Measurements from ENCODE around the gene ENO2. TPM values are rescaled to one million over a fixed set of nuclear protein-coding genes. Genes with fewer than 3 reads are reported as not detected.
"Not testable (repeated sequence)": the region's sequence is repeated elsewhere in the genome, so short reads cannot be mapped to it uniquely, and the experiment has no call there.

ENO2 gene
- total RNA-seq (2014; rRNA removed; shearing (Covaris generic); ENCODE audit: low replicate concordance), result 40.3 and 43.1 TPM in 2 replicates

- 0 out of 2 replicates have a peak, but pooled peaks cover 5% of the 10 kb centered on the region for H3K79me2 ChIP-seq (ENCODE audit: low read length)
- H3K27ac ChIP-seq (ENCODE audit: low read length), result 0 out of 2 replicates have a peak within 1 kb of the TSS, but pooled peaks have one; percentile 10
- H3K4me1 ChIP-seq (ENCODE audit: low read length), result peaks cover 23% of the 10 kb centered on the region
- no peaks in the 10 kb centered on the region; the same call in 1 of the 2 replicates for H3K36me3 ChIP-seq (ENCODE audit: insufficient read depth, low read length)
- no peaks in the 10 kb centered on the region for H4K20me1 ChIP-seq (ENCODE audit: insufficient read depth, low read depth, low read length)
- no peaks in the 10 kb centered on the region for H3K9me3 ChIP-seq (ENCODE audit: low read length)
- peak within 1 kb of the TSS; percentile 74 for H3K4me3 ChIP-seq (ENCODE audit: low read length)
- peak; percentile 82 for DNase-seq
- peak within 1 kb of the TSS; percentile 79 for H3K4me2 ChIP-seq (ENCODE audit: low read depth, low read length, poor library complexity, severe bottlenecking)
- no peaks in the 10 kb centered on the region for H3K27me3 ChIP-seq (ENCODE audit: low read length)
- no peaks in the 10 kb centered on the region for H3K9me2 ChIP-seq (replicated peaks; ENCODE audit: insufficient read depth, low read length)
- peak within 1 kb of the TSS; percentile 70; the same call in 1 of the 2 replicates for H2AFZ ChIP-seq (ENCODE audit: low read length)
- H3K9ac ChIP-seq (ENCODE audit: low read length), result peak within 1 kb of the TSS; percentile 75
Measured at GRCh38 chr12:6914246-6914946, at the start of gene ENO2. Gene ENO2, plus strand, starts transcription at chr12:6914580. Its CDS starts 1,253 bp downstream, at chr12:6915833.

GRCh38 chr12:6865307-6865706 lies 49.1 kb upstream of the ENO2 start:
- Histone ChIP-seq H3K36me3 (ENCODE audit: insufficient read depth, low read length) (peaks cover 44% of the 10 kb centered on the region), H3K4me1 (ENCODE audit: low read length) (peaks cover 30% of the 10 kb centered on the region), H4K20me1 (ENCODE audit: insufficient read depth, low read depth, low read length) (peaks cover 27% of the 10 kb centered on the region), H3K79me2 (ENCODE audit: low read length) (peaks cover 22% of the 10 kb centered on the region)
- H3K4me3 ChIP-seq (ENCODE audit: low read length); H3K9me2 ChIP-seq (replicated peaks; ENCODE audit: insufficient read depth, low read length); H2AFZ ChIP-seq (ENCODE audit: low read length); DNase-seq; H3K4me2 ChIP-seq (ENCODE audit: low read depth, low read length, poor library complexity, severe bottlenecking); H3K9ac ChIP-seq (ENCODE audit: low read length); H3K27ac ChIP-seq (ENCODE audit: low read length); H3K27me3 ChIP-seq (ENCODE audit: low read length); H3K9me3 ChIP-seq (ENCODE audit: low read length): not testable (repeated sequence)

GRCh38 chr12:6866163-6866919 lies 48.0 kb upstream of the ENO2 start:
- H3K27ac ChIP-seq (ENCODE audit: low read length), result peak overlapping the region; percentile 98
- H3K9me3 ChIP-seq (ENCODE audit: low read length), result no peaks in the 10 kb centered on the region
- H2AFZ ChIP-seq (ENCODE audit: low read length), result no peak overlapping the region
- peaks cover 27% of the 10 kb centered on the region for H4K20me1 ChIP-seq (ENCODE audit: insufficient read depth, low read depth, low read length)
- H3K36me3 ChIP-seq (ENCODE audit: insufficient read depth, low read length), result peaks cover 50% of the 10 kb centered on the region
- H3K4me1 ChIP-seq (ENCODE audit: low read length), result peaks cover 40% of the 10 kb centered on the region
- H3K9ac ChIP-seq (ENCODE audit: low read length), result peak overlapping the region; percentile 100
- H3K27me3 ChIP-seq (ENCODE audit: low read length), result no peaks in the 10 kb centered on the region
- peak overlapping the region; percentile 90; the same call in 1 of the 2 replicates for H3K4me3 ChIP-seq (ENCODE audit: low read length)
- H3K9me2 ChIP-seq (replicated peaks; ENCODE audit: insufficient read depth, low read length), result no peaks in the 10 kb centered on the region
- peaks cover 22% of the 10 kb centered on the region for H3K79me2 ChIP-seq (ENCODE audit: low read length)
- no peak for DNase-seq
- peak overlapping the region; percentile 100 for H3K4me2 ChIP-seq (ENCODE audit: low read depth, low read length, poor library complexity, severe bottlenecking)

- peak overlapping the region; percentile 100 for H3K4me2 ChIP-seq (ENCODE audit: low read depth, low read length, poor library complexity, severe bottlenecking)
- no peak for DNase-seq
- H3K9me2 ChIP-seq (replicated peaks; ENCODE audit: insufficient read depth, low read length), result no peaks in the 10 kb centered on the region
- peaks cover 22% of the 10 kb centered on the region for H3K79me2 ChIP-seq (ENCODE audit: low read length)
- no peaks in the 10 kb centered on the region for H3K9me3 ChIP-seq (ENCODE audit: low read length)
- no peak overlapping the region for H2AFZ ChIP-seq (ENCODE audit: low read length)
- peaks cover 30% of the 10 kb centered on the region for H4K20me1 ChIP-seq (ENCODE audit: insufficient read depth, low read depth, low read length)
- H3K27ac ChIP-seq (ENCODE audit: low read length), result peak overlapping the region; percentile 98
- H3K36me3 ChIP-seq (ENCODE audit: insufficient read depth, low read length), result peaks cover 44% of the 10 kb centered on the region
- H3K27me3 ChIP-seq (ENCODE audit: low read length), result no peaks in the 10 kb centered on the region
- H3K9ac ChIP-seq (ENCODE audit: low read length), result peak overlapping the region; percentile 100
- peaks cover 47% of the 10 kb centered on the region for H3K4me1 ChIP-seq (ENCODE audit: low read length)
- H3K4me3 ChIP-seq (ENCODE audit: low read length), result peak overlapping the region; percentile 90
Measured at GRCh38 chr12:6866920-6867412, 47.4 kb upstream of the ENO2 start.

- peaks cover 34% of the 10 kb centered on the region for H4K20me1 ChIP-seq (ENCODE audit: insufficient read depth, low read depth, low read length)
- peaks cover 22% of the 10 kb centered on the region for H3K79me2 ChIP-seq (ENCODE audit: low read length)
- peak within 1 kb of the TSS; percentile 100 for H3K9ac ChIP-seq (ENCODE audit: low read length)
- peaks cover 43% of the 10 kb centered on the region for H3K36me3 ChIP-seq (ENCODE audit: insufficient read depth, low read length)
- peak; percentile 93 for DNase-seq
- peak within 1 kb of the TSS; percentile 98 for H3K27ac ChIP-seq (ENCODE audit: low read length)
- peaks cover 53% of the 10 kb centered on the region for H3K4me1 ChIP-seq (ENCODE audit: low read length)
- H3K27me3 ChIP-seq (ENCODE audit: low read length), result no peaks in the 10 kb centered on the region
- H3K9me3 ChIP-seq (ENCODE audit: low read length), result no peaks in the 10 kb centered on the region
- no peak within 1 kb of the TSS for H2AFZ ChIP-seq (ENCODE audit: low read length)
- peak within 1 kb of the TSS; percentile 90 for H3K4me3 ChIP-seq (ENCODE audit: low read length)
- H3K9me2 ChIP-seq (replicated peaks; ENCODE audit: insufficient read depth, low read length), result no peaks in the 10 kb centered on the region
- peak within 1 kb of the TSS; percentile 100 for H3K4me2 ChIP-seq (ENCODE audit: low read depth, low read length, poor library complexity, severe bottlenecking)
Measured at GRCh38 chr12:6867413-6868210, 46.8 kb upstream of the ENO2 start, which contains the start of gene TPI1. Gene TPI1, plus strand, starts transcription at chr12:6867531. Its CDS starts 36 bp downstream, at chr12:6867567.

- peak overlapping the region; percentile 98 for H3K27ac ChIP-seq (ENCODE audit: low read length)
- H3K36me3 ChIP-seq (ENCODE audit: insufficient read depth, low read length), result peaks cover 37% of the 10 kb centered on the region
- H3K9ac ChIP-seq (ENCODE audit: low read length), result peak overlapping the region; percentile 100
- H3K4me3 ChIP-seq (ENCODE audit: low read length), result peak overlapping the region; percentile 90
- no peaks in the 10 kb centered on the region for H3K9me3 ChIP-seq (ENCODE audit: low read length)
- H2AFZ ChIP-seq (ENCODE audit: low read length), result no peak overlapping the region
- peaks cover 59% of the 10 kb centered on the region for H3K4me1 ChIP-seq (ENCODE audit: low read length)
- peaks cover 22% of the 10 kb centered on the region for H3K79me2 ChIP-seq (ENCODE audit: low read length)
- peaks cover 38% of the 10 kb centered on the region for H4K20me1 ChIP-seq (ENCODE audit: insufficient read depth, low read depth, low read length)
- no peaks in the 10 kb centered on the region for H3K27me3 ChIP-seq (ENCODE audit: low read length)
- DNase-seq, result peak; percentile 55
- no peaks in the 10 kb centered on the region for H3K9me2 ChIP-seq (replicated peaks; ENCODE audit: insufficient read depth, low read length)
- H3K4me2 ChIP-seq (ENCODE audit: low read depth, low read length, poor library complexity, severe bottlenecking), result peak overlapping the region; percentile 100
Measured at GRCh38 chr12:6868211-6869048, 46.0 kb upstream of the ENO2 start.
